ENCODE data around the gene UQCRC1.

UQCRC1 gene

DNA sequence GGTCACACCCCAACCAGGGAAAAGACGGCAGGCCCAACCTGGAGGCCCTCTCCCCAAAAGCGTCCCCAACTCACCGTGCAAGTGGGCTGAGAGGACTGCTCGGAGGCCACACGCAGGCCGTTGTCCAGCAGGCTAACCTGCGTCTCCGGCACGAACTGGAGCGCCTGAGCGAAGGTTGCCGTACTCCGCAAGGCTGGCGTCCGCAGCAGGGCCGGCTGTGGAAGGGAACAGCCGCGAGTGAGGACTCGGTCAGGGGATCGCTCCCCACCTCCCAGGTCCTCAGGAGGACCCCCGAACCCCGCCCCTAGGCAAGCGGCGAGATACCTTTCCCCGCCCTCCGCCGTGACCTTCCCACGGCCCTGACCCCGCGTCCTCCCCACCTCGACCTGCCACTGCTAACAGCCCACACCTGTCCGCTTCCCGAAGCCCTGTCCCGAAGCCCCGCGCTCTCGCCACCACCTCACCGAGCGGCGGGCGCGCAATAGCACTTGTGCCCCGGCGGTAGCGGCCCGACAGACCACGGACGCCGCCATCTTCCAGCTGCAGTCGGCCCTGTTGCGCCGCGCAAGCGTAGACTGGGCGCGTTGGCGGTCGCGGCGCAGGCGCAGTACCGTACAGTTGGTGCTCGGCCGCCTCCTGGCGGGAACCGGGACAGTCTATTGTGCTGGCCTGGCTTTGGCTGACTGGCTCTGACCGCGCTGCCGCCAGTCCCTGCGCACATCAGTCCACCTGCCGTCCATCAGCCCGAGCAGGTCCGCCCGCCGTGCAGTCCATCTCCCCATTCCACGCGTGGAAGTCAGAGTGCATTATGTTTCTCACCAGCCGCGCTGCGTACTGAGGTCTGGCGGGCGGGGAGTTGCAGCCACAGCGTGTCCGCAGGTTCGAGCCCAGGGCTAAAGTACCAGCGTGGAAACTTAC is at the start of gene UQCRC1:
Gene UQCRC1 (minus strand): TSS at position 559 of the 918 bp plus-strand sequence. CDS start 26 bp downstream, at position 533.
- DNase-seq (ENCODE audit: low read depth), result peak; percentile 76
- TF ChIP-seq, protein P1, sequence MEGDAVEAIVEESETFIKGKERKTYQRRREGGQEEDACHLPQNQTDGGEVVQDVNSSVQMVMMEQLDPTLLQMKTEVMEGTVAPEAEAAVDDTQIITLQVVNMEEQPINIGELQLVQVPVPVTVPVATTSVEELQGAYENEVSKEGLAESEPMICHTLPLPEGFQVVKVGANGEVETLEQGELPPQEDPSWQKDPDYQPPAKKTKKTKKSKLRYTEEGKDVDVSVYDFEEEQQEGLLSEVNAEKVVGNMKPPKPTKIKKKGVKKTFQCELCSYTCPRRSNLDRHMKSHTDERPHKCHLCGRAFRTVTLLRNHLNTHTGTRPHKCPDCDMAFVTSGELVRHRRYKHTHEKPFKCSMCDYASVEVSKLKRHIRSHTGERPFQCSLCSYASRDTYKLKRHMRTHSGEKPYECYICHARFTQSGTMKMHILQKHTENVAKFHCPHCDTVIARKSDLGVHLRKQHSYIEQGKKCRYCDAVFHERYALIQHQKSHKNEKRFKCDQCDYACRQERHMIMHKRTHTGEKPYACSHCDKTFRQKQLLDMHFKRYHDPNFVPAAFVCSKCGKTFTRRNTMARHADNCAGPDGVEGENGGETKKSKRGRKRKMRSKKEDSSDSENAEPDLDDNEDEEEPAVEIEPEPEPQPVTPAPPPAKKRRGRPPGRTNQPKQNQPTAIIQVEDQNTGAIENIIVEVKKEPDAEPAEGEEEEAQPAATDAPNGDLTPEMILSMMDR (IDR thresholded peaks at IDR 0.05; ENCODE audit: control insufficient read depth, extremely low read depth, insufficient read depth), result peak; percentile 85
- H3K4me3 ChIP-seq (ENCODE audit: low read depth, low read length), result peak within 1 kb of the TSS; percentile 86

DNA sequence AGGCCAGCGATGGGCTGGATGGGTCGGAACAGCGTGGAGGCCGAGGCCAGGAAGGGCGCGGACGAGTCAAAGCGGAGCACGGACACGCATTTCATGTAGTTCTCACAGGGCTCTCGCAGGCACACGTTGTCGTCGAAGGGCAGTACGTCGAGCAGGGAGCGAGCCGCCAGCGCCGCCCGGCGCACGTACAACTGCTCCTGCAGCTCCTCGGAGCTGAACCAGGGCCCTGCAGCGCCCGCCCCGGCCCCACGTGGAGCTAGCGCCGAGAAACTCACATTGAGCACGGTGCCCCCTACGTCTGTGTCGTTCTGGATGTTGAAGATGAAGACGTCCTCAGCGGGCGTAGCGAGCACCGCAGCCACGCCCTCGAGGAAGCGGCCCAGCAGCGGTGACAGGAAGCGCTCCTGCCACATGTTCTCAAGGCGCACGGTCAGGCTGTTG is 47.4 kb upstream of the UQCRC1 start:
- H3K4me3 ChIP-seq (ENCODE audit: low read depth, low read length), result no peak overlapping the region
- TF ChIP-seq, protein P1 (IDR thresholded peaks at IDR 0.05; ENCODE audit: control insufficient read depth, extremely low read depth, insufficient read depth), result no peak
- no peak for DNase-seq (ENCODE audit: low read depth)

DNA sequence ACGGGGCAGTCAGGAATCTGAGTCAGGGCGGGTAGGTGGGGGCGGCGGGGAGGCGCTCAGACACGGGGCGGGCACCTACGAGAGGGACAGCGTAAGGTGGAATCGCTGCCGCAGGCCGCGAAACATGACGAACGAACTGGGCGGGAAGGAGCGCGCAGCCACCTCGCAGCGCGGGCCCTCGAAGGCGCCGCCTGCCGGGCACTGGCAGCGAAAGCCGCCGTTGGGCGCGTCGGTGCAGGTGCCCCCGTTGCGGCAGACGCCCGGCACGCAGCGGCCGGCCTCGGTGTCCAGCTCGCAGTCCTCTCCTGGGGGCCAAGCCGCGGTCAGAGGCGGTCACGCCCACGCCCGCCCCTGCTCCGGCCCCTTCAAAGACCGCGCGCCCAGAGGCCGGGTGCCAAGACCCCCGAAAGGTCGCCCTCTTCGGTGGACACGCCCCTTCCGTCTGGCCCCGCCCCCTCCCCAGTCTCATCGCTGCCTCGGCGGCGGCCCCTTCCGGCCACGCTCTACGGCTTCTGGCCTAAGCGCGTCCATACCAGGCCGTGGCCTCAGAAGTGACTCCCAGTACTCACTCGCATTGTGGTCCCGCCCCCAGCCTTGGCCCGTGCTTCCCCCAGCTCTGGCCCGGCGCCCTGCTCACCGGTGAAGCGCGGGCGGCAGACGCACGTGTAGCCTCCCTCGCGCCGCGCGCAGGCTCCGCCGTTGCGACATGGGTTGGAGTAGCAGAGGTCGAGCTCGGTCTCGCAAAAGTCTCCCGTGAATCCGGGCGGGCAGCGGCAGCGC is 46.8 kb upstream of the UQCRC1 start:
- no peak overlapping the region for H3K4me3 ChIP-seq (ENCODE audit: low read depth, low read length)
- DNase-seq (ENCODE audit: low read depth), result no peak
- TF ChIP-seq, protein P1 (IDR thresholded peaks at IDR 0.05; ENCODE audit: control insufficient read depth, extremely low read depth, insufficient read depth), result peak; percentile 53; the same call in 1 of the 2 replicates

GRCh38 chr3:48655606-48656005 is 46.2 kb upstream of the UQCRC1 start:
- no peak for DNase-seq (ENCODE audit: low read depth)
- TF ChIP-seq, protein P1 (IDR thresholded peaks at IDR 0.05; ENCODE audit: control insufficient read depth, extremely low read depth, insufficient read depth), result no peak
- H3K4me3 ChIP-seq (ENCODE audit: low read depth, low read length), result no peak overlapping the region

DNA sequence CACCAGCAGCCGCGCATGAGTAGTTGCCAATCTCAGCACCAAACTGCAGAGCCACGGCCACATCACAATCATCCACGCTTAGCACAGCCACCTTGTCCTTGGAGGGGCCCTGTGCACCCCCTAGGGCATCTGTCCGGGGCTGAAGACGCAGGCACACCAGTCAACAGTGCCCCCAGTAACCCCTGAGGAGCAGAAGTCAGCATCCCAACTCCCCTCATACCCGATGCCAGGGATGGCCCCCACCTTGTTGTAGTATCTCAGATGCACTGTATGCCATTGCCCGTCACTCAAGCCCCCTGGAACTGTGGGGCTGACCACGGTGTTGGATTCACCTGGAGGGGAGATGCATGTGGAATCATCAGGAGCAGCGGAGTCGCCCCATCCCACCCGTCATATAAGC is 45.6 kb upstream of the UQCRC1 start:
- no peak overlapping the region for H3K4me3 ChIP-seq (ENCODE audit: low read depth, low read length)
- TF ChIP-seq, protein P1 (IDR thresholded peaks at IDR 0.05; ENCODE audit: control insufficient read depth, extremely low read depth, insufficient read depth), result no peak

GRCh38 chr3:48652923-48653715 is 43.7 kb upstream of the UQCRC1 start:
- TF ChIP-seq, protein P1 (IDR thresholded peaks at IDR 0.05; ENCODE audit: control insufficient read depth, extremely low read depth, insufficient read depth), result no peak
- DNase-seq (ENCODE audit: low read depth), result no peak
- H3K4me3 ChIP-seq (ENCODE audit: low read depth, low read length), result no peak overlapping the region

More for the DNA sequence above, 45.6 kb upstream of the UQCRC1 start:
- no peak for DNase-seq (ENCODE audit: low read depth)

Measured in LNCaP clone FGC (cell line).